ENCODE results near the gene INHA.

DNA sequence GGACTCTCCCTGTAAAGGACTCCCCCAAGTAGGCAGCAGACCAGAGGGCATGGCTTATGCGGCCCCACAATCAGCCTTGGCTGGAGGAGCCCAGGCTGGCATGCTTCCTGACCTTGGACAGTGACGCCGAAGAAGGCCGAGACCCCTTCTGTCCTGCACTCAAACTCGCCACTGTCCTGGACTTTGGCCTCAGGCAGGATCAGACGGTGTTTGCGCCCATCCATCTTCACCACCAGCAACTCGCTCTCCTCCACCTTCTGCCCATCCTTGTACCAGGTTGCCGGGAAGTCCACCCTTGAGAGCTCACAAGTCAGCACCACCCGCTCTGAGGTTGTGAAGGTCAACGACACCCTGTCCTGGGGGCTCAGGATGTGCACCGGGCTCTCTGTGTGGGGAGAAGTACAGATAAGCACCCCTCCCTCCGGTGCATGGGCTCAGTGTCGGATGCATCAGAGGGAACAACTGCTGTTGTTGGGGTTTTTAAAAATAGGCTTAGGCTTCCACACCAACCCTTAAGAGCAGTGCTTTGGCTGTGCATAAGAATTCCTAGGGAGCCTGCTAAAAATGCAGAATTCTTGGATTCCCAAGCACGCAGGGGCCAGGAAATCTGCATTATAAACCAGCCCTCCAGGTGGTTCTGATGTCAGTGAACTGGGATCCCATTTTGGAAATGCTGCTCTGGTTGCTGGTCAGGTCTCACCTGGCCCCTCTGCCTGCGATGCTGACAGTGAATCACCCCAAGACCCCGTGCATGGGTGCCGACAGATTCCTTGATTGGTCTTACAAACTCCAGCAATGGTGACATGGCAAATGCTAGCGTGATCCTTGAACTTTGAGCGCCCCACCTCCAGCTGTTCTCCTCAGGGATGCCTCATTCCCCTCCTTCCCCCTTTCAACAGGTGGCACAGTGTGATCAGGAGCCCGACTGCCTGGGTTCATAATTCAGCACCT lies 6.7 kb upstream of the INHA start:
- TF ChIP-seq, protein P1, sequence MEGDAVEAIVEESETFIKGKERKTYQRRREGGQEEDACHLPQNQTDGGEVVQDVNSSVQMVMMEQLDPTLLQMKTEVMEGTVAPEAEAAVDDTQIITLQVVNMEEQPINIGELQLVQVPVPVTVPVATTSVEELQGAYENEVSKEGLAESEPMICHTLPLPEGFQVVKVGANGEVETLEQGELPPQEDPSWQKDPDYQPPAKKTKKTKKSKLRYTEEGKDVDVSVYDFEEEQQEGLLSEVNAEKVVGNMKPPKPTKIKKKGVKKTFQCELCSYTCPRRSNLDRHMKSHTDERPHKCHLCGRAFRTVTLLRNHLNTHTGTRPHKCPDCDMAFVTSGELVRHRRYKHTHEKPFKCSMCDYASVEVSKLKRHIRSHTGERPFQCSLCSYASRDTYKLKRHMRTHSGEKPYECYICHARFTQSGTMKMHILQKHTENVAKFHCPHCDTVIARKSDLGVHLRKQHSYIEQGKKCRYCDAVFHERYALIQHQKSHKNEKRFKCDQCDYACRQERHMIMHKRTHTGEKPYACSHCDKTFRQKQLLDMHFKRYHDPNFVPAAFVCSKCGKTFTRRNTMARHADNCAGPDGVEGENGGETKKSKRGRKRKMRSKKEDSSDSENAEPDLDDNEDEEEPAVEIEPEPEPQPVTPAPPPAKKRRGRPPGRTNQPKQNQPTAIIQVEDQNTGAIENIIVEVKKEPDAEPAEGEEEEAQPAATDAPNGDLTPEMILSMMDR (IDR thresholded peaks at IDR 0.05): no peak
- TF ChIP-seq POLR2A (IDR thresholded peaks at IDR 0.05): no peak

All from adrenal gland (tissue), 5 donors.